ENCODE results near the gene COL26A1.
"Not testable (repeated sequence)": the region's sequence is repeated elsewhere in the genome, so short reads cannot be mapped to it uniquely, and the experiment has no call there.

The COL26A1 gene

GRCh38 chr7:101453617-101454016 is 90.9 kb downstream of the COL26A1 start:
- DNase-seq = peak; percentile 71

- peak; percentile 45 for DNase-seq
Measured at GRCh38 chr7:101457001-101457750, 94.5 kb downstream of the COL26A1 start.

GRCh38 chr7:101465131-101465530 is 102.5 kb downstream of the COL26A1 start:
- peak; percentile 19 for DNase-seq

- DNase-seq = peak; percentile 38
Measured at GRCh38 chr7:101465576-101466196, 103.0 kb downstream of the COL26A1 start.

- peak; percentile 25 for DNase-seq
Measured at GRCh38 chr7:101466871-101467270, 104.2 kb downstream of the COL26A1 start.

GRCh38 chr7:101468546-101469275 is 106.0 kb downstream of the COL26A1 start:
- peak; percentile 50 for DNase-seq

GRCh38 chr7:101470668-101471487 is 108.2 kb downstream of the COL26A1 start:
- peak; percentile 20 for DNase-seq

- peak; percentile 22 for DNase-seq
Measured at GRCh38 chr7:101474178-101474577, 111.5 kb downstream of the COL26A1 start.

GRCh38 chr7:101475691-101476090 is 113.0 kb downstream of the COL26A1 start:
- not testable (repeated sequence) for DNase-seq

- DNase-seq = no peak
Measured at GRCh38 chr7:101479217-101479616, 116.5 kb downstream of the COL26A1 start.

GRCh38 chr7:101486056-101486432 is 123.4 kb downstream of the COL26A1 start:
- DNase-seq = not testable (repeated sequence)

GRCh38 chr7:101486433-101487104 is 123.9 kb downstream of the COL26A1 start:
- DNase-seq = peak; percentile 97

GRCh38 chr7:101487105-101487458 is 124.4 kb downstream of the COL26A1 start:
- DNase-seq = no peak

- no peak for DNase-seq
Measured at GRCh38 chr7:101487753-101488152, 125.1 kb downstream of the COL26A1 start.

- DNase-seq = peak; percentile 87
Measured at GRCh38 chr7:101488826-101489572, 126.3 kb downstream of the COL26A1 start.

GRCh38 chr7:101490439-101490838 is 127.8 kb downstream of the COL26A1 start:
- DNase-seq = not testable (repeated sequence)

- not testable (repeated sequence) for DNase-seq
Measured at GRCh38 chr7:101491442-101491841, 128.8 kb downstream of the COL26A1 start.

GRCh38 chr7:101494602-101495329 is 132.1 kb downstream of the COL26A1 start:
- peak; percentile 91 for DNase-seq

- no peak for DNase-seq
Measured at GRCh38 chr7:101496017-101496416, 133.3 kb downstream of the COL26A1 start.

GRCh38 chr7:101501351-101501750 is 138.7 kb downstream of the COL26A1 start:
- peak; percentile 7 for DNase-seq
